ENCODE measurements around the gene LCNL1. TPM values are rescaled to one million over a fixed set of nuclear protein-coding genes. Genes with fewer than 3 reads are reported as not detected.

LCNL1 gene
- total and polyA plus RNA-seq, 2 of the 13 experiments (the other 11 are each of a cell fraction or from before 2014, with no cell fraction given) = not detected

- TF ChIP-seq ZNF550 (CRISPR knock-in tag; IDR thresholded peaks at IDR 0.05; ENCODE audit: borderline replicate concordance) (no peak), SOX13 (IDR thresholded peaks at IDR 0.05) (no peak), SOX13 (CRISPR knock-in tag; conservative IDR thresholded peaks at IDR 0.05 in 1 of 2, IDR thresholded peaks at IDR 0.05 in 1 of 2) (0 out of 4 replicates have a peak, but pooled peaks of 1 of the 2 experiments have one; percentile 7), PATZ1 (CRISPR knock-in tag; IDR thresholded peaks at IDR 0.05) (peak; percentile 60), NFE2L2 (IDR thresholded peaks at IDR 0.05; ENCODE audit: low read length) (no peak), NPAS2 (CRISPR knock-in tag; IDR thresholded peaks at IDR 0.05; ENCODE audit: borderline replicate concordance) (no peak), RELA (CRISPR knock-in tag; IDR thresholded peaks at IDR 0.05) (no peak), ZNF451 (CRISPR knock-in tag; IDR thresholded peaks at IDR 0.05) (no peak), CEBPG (CRISPR knock-in tag; IDR thresholded peaks at IDR 0.05) (0 out of 2 replicates have a peak, but pooled peaks have one; percentile 27), HMGXB4 (CRISPR knock-in tag; IDR thresholded peaks at IDR 0.05; ENCODE audit: borderline replicate concordance in 1 of 2, low read depth in 1 of 2) (peak; percentile 43 to 78; a peak in 1 of 4 replicates), MYC (CRISPR knock-in tag; IDR thresholded peaks at IDR 0.05; ENCODE audit: borderline replicate concordance) (peak; percentile 29; the same call in 1 of the 2 replicates), RFX5 (IDR thresholded peaks at IDR 0.05; ENCODE audit: low read depth, low read length) (no peak), HNF1A (IDR thresholded peaks at IDR 0.05; ENCODE audit: low read depth) (no peak), HNF1A (CRISPR knock-in tag; IDR thresholded peaks at IDR 0.05; ENCODE audit: borderline replicate concordance) (0 out of 2 replicates have a peak, but pooled peaks have one; percentile 33), ZNF691 (CRISPR knock-in tag; IDR thresholded peaks at IDR 0.05; ENCODE audit: borderline replicate concordance, low read depth) (0 out of 2 replicates have a peak, but pooled peaks have one; percentile 54), ZNF597 (CRISPR knock-in tag; IDR thresholded peaks at IDR 0.05) (no peak), ZNF546 (CRISPR knock-in tag; conservative IDR thresholded peaks at IDR 0.05) (peak; percentile 68; the same call in 1 of the 2 replicates)
Measured at GRCh38 chr9:137034709-137035506, 52.1 kb downstream of the LCNL1 start (continued).
